HL-60 (cell line): ENCODE results near the gene HTR7.

Experiments used
- GABPA ChIP-seq: IDR thresholded peaks from 2 replicates; pipeline ENCODE4 v1.6.1; 2012; ENCODE audit warnings: low read depth
- POLR2AphosphoS5 ChIP-seq: IDR thresholded peaks from 2 replicates; pipeline ENCODE4 v1.6.1; 2012; ENCODE audit warnings: low read depth
- TF ChIP-seq, protein P1 (sequence below): IDR thresholded peaks from one replicate; pipeline ENCODE4 v1.5.1; 2011; ENCODE audit warnings: low read length, control low read depth, inconsistent platforms; ENCODE audit not compliant: insufficient read depth
- TF ChIP-seq, protein P2 (sequence below): IDR thresholded peaks from 2 replicates; pipeline ENCODE4 v1.6.1; 2012; ENCODE audit warnings: low read depth; ENCODE audit not compliant: insufficient replicate concordance

DNA sequence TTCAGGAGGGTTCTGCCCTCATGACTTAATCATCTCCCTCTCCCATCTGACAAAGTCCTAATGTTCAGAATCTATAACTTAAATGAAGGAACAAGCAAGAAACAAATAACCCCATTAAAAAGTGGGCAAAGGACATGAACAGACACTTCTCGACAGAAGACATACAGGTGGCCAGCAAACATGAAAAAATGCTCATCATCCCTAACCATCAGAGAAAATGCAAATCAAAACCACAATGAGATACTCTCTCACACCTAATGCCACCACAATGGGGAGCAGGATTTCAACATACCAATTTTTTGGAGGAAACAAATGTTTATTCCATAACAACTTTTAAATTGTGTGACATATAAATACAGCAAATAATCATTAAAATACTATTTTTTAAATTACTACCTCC, 3.0 kb upstream of the HTR7 start:
- TF ChIP-seq, protein P1, sequence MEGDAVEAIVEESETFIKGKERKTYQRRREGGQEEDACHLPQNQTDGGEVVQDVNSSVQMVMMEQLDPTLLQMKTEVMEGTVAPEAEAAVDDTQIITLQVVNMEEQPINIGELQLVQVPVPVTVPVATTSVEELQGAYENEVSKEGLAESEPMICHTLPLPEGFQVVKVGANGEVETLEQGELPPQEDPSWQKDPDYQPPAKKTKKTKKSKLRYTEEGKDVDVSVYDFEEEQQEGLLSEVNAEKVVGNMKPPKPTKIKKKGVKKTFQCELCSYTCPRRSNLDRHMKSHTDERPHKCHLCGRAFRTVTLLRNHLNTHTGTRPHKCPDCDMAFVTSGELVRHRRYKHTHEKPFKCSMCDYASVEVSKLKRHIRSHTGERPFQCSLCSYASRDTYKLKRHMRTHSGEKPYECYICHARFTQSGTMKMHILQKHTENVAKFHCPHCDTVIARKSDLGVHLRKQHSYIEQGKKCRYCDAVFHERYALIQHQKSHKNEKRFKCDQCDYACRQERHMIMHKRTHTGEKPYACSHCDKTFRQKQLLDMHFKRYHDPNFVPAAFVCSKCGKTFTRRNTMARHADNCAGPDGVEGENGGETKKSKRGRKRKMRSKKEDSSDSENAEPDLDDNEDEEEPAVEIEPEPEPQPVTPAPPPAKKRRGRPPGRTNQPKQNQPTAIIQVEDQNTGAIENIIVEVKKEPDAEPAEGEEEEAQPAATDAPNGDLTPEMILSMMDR: no peak
- TF ChIP-seq, protein P2, sequence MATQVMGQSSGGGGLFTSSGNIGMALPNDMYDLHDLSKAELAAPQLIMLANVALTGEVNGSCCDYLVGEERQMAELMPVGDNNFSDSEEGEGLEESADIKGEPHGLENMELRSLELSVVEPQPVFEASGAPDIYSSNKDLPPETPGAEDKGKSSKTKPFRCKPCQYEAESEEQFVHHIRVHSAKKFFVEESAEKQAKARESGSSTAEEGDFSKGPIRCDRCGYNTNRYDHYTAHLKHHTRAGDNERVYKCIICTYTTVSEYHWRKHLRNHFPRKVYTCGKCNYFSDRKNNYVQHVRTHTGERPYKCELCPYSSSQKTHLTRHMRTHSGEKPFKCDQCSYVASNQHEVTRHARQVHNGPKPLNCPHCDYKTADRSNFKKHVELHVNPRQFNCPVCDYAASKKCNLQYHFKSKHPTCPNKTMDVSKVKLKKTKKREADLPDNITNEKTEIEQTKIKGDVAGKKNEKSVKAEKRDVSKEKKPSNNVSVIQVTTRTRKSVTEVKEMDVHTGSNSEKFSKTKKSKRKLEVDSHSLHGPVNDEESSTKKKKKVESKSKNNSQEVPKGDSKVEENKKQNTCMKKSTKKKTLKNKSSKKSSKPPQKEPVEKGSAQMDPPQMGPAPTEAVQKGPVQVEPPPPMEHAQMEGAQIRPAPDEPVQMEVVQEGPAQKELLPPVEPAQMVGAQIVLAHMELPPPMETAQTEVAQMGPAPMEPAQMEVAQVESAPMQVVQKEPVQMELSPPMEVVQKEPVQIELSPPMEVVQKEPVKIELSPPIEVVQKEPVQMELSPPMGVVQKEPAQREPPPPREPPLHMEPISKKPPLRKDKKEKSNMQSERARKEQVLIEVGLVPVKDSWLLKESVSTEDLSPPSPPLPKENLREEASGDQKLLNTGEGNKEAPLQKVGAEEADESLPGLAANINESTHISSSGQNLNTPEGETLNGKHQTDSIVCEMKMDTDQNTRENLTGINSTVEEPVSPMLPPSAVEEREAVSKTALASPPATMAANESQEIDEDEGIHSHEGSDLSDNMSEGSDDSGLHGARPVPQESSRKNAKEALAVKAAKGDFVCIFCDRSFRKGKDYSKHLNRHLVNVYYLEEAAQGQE: no peak
- TF ChIP-seq POLR2AphosphoS5: no peak
- TF ChIP-seq GABPA: no peak
